Measurements from ENCODE around the gene EIPR1. TPM values are rescaled to one million over a fixed set of nuclear protein-coding genes. Genes with fewer than 3 reads are reported as not detected.

Gene EIPR1
- total and polyA plus RNA-seq, 2 of the 4 experiments (the other 2 are of a cell fraction), result 46.5 to 67.4 TPM

- Histone ChIP-seq H3K9ac (ENCODE audit: low read depth, low read length) (no peak overlapping the region), H2BK15ac (ENCODE audit: low read depth, low read length) (no peak overlapping the region), H2BK5ac (ENCODE audit: low read depth, low read length, poor library complexity, severe bottlenecking) (no peak overlapping the region), H3K79me1 (ENCODE audit: low read depth in 1 of 2, low read length in 2 of 2) (peaks cover 32 to 38% of the 10 kb centered on the region in 2 experiments), H2BK120ac (ENCODE audit: low read depth, low read length) (no peak overlapping the region), H3K14ac (replicated peaks; ENCODE audit: low read depth, low read length) (no peak overlapping the region), H4K8ac (ENCODE audit: low read depth in 2 of 2, low read length in 2 of 2) (no peak overlapping the region), H3K9me3 (ENCODE audit: control insufficient read depth, insufficient read depth, low read length) (no peaks in the 10 kb centered on the region), H3K18ac (ENCODE audit: low read depth, low read length) (no peak overlapping the region), H3K56ac (ENCODE audit: extremely low read depth, insufficient read depth, low read length) (no peak overlapping the region), H4K91ac (ENCODE audit: insufficient read depth, low read depth, low read length) (no peak overlapping the region), H3K4me1 (ENCODE audit: control insufficient read depth, insufficient read depth, low read length) (peaks cover 2% of the 10 kb centered on the region; the same call in 1 of the 2 replicates), H3K23ac (ENCODE audit: low read depth, low read length) (no peak overlapping the region), H2AFZ (replicated peaks; ENCODE audit: low read length, poor library complexity) (no peak overlapping the region), H4K20me1 (ENCODE audit: insufficient read depth, low read length) (peaks cover 4% of the 10 kb centered on the region; the same call in 1 of the 2 replicates), H3K4me2 (ENCODE audit: low read depth, low read length) (no peak overlapping the region), H3K9me1 (ENCODE audit: insufficient read depth, low read length) (peaks cover 2% of the 10 kb centered on the region; the same call in 1 of the 2 replicates), H3K27me3 (ENCODE audit: control insufficient read depth, insufficient read depth, low read length) (no peaks in the 10 kb centered on the region), H3K27ac (ENCODE audit: insufficient read depth, low read length) (no peak overlapping the region), H3K4me3 (ENCODE audit: insufficient read depth, low read depth, low read length) (no peak overlapping the region), H2AK5ac (ENCODE audit: low read depth, low read length) (no peak overlapping the region), H3K36me3 (ENCODE audit: control insufficient read depth, insufficient read depth, low read length) (peaks cover 61% of the 10 kb centered on the region), H3K4ac (ENCODE audit: low read depth, low read length) (no peak overlapping the region), H2BK20ac (ENCODE audit: low read depth, low read length) (no peak overlapping the region), H4K5ac (ENCODE audit: low read depth, low read length) (no peak overlapping the region), H2AK9ac (replicated peaks; ENCODE audit: low read depth, low read length, poor library complexity) (no peak overlapping the region)
- ATAC-seq (ENCODE audit: low read depth) (no peak), DNase-seq (no peak)
- BruUV-seq (replicated peaks), result no TSS peak
- TF ChIP-seq CHD1 (IDR thresholded peaks at IDR 0.05; ENCODE audit: low read depth, low read length) (no peak), MXI1 (IDR thresholded peaks at IDR 0.05; ENCODE audit: borderline replicate concordance, low read depth, low read length) (no peak), MAZ (IDR thresholded peaks at IDR 0.05; ENCODE audit: borderline replicate concordance, low read depth, low read length) (no peak), CEBPB (IDR thresholded peaks at IDR 0.05; ENCODE audit: low read depth, low read length) (no peak), SMC3 (IDR thresholded peaks at IDR 0.05; ENCODE audit: low read depth, low read length) (no peak), FOS (IDR thresholded peaks at IDR 0.05; ENCODE audit: low read depth, low read length) (no peak), POLR2A (IDR thresholded peaks at IDR 0.05; ENCODE audit: low read depth, low read length) (no peak)
- TF ChIP-seq, protein P1, sequence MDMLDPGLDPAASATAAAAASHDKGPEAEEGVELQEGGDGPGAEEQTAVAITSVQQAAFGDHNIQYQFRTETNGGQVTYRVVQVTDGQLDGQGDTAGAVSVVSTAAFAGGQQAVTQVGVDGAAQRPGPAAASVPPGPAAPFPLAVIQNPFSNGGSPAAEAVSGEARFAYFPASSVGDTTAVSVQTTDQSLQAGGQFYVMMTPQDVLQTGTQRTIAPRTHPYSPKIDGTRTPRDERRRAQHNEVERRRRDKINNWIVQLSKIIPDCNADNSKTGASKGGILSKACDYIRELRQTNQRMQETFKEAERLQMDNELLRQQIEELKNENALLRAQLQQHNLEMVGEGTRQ (IDR thresholded peaks at IDR 0.05; ENCODE audit: low read depth, low read length), result no peak
- in situ Hi-C loops (cut with MboI; ENCODE audit: low sequenced_read_pairs), result loop anchor here (10.0 kb wide), 1 partner anchor 223 kb away; no protein-coding TSS in a partner anchor
- dilution Hi-C loops (cut with HindIII; ENCODE audit: low sequenced_read_pairs, unreplicated experiment), result no loop called here
- CTCF ChIA-PET, result interaction anchor here (1.2 to 2.2 kb wide), 5 partner anchors 9 to 230 kb away, joined by 3 to 10 read pairs (median 4); no protein-coding TSS in a partner anchor
- intact Hi-C loops (cut with micrococcal nuclease), result no loop called here
- 95% methylated on average over 7 of the region's 16 CpGs; no CpG with 5 or more reads in 1 of the 2 experiments for WGBS, 2 experiments (ENCODE audit: extremely low coverage in 2 of 2, insufficient read length in 1 of 2)
- POLR2A ChIA-PET (ENCODE audit: unreplicated experiment), result interaction anchor here (0.6 kb wide), 1 partner anchor 36 kb away, joined by 5 read pairs; no protein-coding TSS in a partner anchor
These were observed 44.7 kb upstream of the EIPR1 start for GRCh38 chr2:3422161-3422779.

Measured in IMR-90 (cell line).